HEK293 (cell line): Measurements from ENCODE around the gene ZNF646.

ENCODE experiments used
- CTCF ChIA-PET: fragments of 350-600 bp; formaldehyde crosslinking; extraction: SDS; loops from one replicate; lab custom pipeline; 2021; ENCODE audit warnings: antibody characterized with exemption; lab: Yijun Ruan, JAX
- POLR2A ChIA-PET: fragments of 300-600 bp; formaldehyde crosslinking; extraction: SDS; loops from one replicate; lab custom pipeline; 2020; ENCODE audit warnings: antibody characterized with exemption, inconsistent platforms; lab: Yijun Ruan, JAX
- H3K27ac ChIP-seq: fragments of 200-500 bp; sonication (Bioruptor generic); 2 replicates; pipeline ENCODE4 v1.5.1; 2014; ENCODE audit warnings: low read depth, low read length, control low read depth, inconsistent platforms; ENCODE audit errors: extremely low read depth
- H3K36me3 ChIP-seq, 2 experiments: fragments of 200-500 bp in 1 of 2; sonication (Bioruptor generic) in 1 of 2; 1 replicate in 1 of 2; 2 replicates in 1 of 2; pipeline ENCODE4 v1.5.1; 2014 to 2017; ENCODE audit warnings: inconsistent platforms in 2 of 2, low read length in 2 of 2; ENCODE audit not compliant: control insufficient read depth in 2 of 2, insufficient read depth in 1 of 2
- H3K4me1 ChIP-seq: fragments of 200-500 bp; sonication (Bioruptor generic); 2 replicates; pipeline ENCODE4 v1.5.1; 2014; ENCODE audit warnings: mild to moderate bottlenecking, low read length, inconsistent platforms; ENCODE audit not compliant: control insufficient read depth, insufficient read depth
- H3K4me3 ChIP-seq: 2 replicates; pipeline ENCODE4 v1.5.1; 2011; ENCODE audit warnings: low read depth, mild to moderate bottlenecking, control low read depth, low read length, moderate library complexity
- H3K9me3 ChIP-seq: fragments of 200-500 bp; sonication (Bioruptor generic); 2 replicates; pipeline ENCODE4 v1.5.1; 2014; ENCODE audit warnings: low read depth, low read length, inconsistent platforms; ENCODE audit not compliant: control insufficient read depth, insufficient read depth
- GLIS1 ChIP-seq: fragments of 450-650 bp; formaldehyde crosslinking; IDR thresholded peaks from 2 replicates; pipeline ENCODE4 v1.5.1; 2016; ENCODE audit warnings: missing biosample characterization, missing genetic modification characterization
- HIC1 ChIP-seq: fragments of 450-650 bp; formaldehyde crosslinking; IDR thresholded peaks from 2 replicates; pipeline ENCODE4 v1.5.1; 2016; ENCODE audit warnings: missing biosample characterization, missing genetic modification characterization
- REST ChIP-seq: fragments of 450-650 bp; formaldehyde crosslinking; IDR thresholded peaks from 2 replicates; pipeline ENCODE4 v1.5.1; 2016; ENCODE audit warnings: missing biosample characterization, missing genetic modification characterization
- WT1 ChIP-seq: fragments of 450-650 bp; formaldehyde crosslinking; IDR thresholded peaks from 2 replicates; pipeline ENCODE4 v1.5.1; 2016; ENCODE audit warnings: missing biosample characterization, missing genetic modification characterization
- ZBTB26 ChIP-seq: fragments of 450-650 bp; formaldehyde crosslinking; optimal IDR thresholded peaks from 2 replicates; pipeline ENCODE3; 2016; ENCODE audit warnings: missing biosample characterization, mild to moderate bottlenecking, missing genetic modification characterization
- ZFHX2 ChIP-seq: fragments of 450-650 bp; formaldehyde crosslinking; conservative IDR thresholded peaks from 2 replicates; pipeline ENCODE4 v1.5.1; 2016; ENCODE audit warnings: missing biosample characterization, missing genetic modification characterization
- ZNF121 ChIP-seq: fragments of 450-650 bp; formaldehyde crosslinking; IDR thresholded peaks from 2 replicates; pipeline ENCODE4 v1.5.1; 2016; ENCODE audit warnings: missing biosample characterization, missing genetic modification characterization
- ZNF19 ChIP-seq: fragments of 450-650 bp; formaldehyde crosslinking; IDR thresholded peaks from 2 replicates; pipeline ENCODE4; 2016; ENCODE audit warnings: missing biosample characterization, missing genetic modification characterization, low read depth
- ZNF274 ChIP-seq, 2 experiments: fragments of 200-500 bp in 1 of 2; fragments of 450-650 bp in 1 of 2; sonication (Bioruptor generic) in 1 of 2; formaldehyde crosslinking in 1 of 2; IDR thresholded peaks; 2 replicates each; pipeline versions ENCODE4 v1.5.1 to v1.6.1; 2014 to 2016; ENCODE audit warnings: borderline replicate concordance in 1 of 2, inconsistent platforms in 1 of 2, low read length in 1 of 2, missing biosample characterization in 1 of 2, missing genetic modification characterization in 1 of 2
- ZNF311 ChIP-seq: fragments of 450-650 bp; formaldehyde crosslinking; IDR thresholded peaks from 2 replicates; pipeline ENCODE4 v1.5.1; 2017; ENCODE audit warnings: missing biosample characterization, missing genetic modification characterization, borderline replicate concordance
- ZNF513 ChIP-seq: fragments of 450-650 bp; IDR thresholded peaks from 2 replicates; pipeline ENCODE4 v1.5.1; 2018; ENCODE audit warnings: missing biosample characterization, missing genetic modification characterization
- ZNF561 ChIP-seq: fragments of 450-650 bp; IDR thresholded peaks from 2 replicates; pipeline ENCODE4 v1.5.1; 2018; ENCODE audit warnings: missing biosample characterization, missing genetic modification characterization, borderline replicate concordance
- ZNF830 ChIP-seq: fragments of 450-650 bp; IDR thresholded peaks from 2 replicates; pipeline ENCODE4 v1.5.0; 2018; ENCODE audit warnings: missing biosample characterization, missing genetic modification characterization, low read depth, mild to moderate bottlenecking, moderate library complexity
- TF ChIP-seq, protein P1 (sequence below): fragments of 450-650 bp; formaldehyde crosslinking; IDR thresholded peaks from 2 replicates; pipeline ENCODE4 v1.5.0; 2017; ENCODE audit warnings: missing biosample characterization, missing genetic modification characterization, borderline replicate concordance
- TF ChIP-seq, protein P2 (sequence below): fragments of 450-650 bp; formaldehyde crosslinking; IDR thresholded peaks from 2 replicates; pipeline ENCODE4 v1.5.1; 2017; ENCODE audit warnings: missing biosample characterization, missing genetic modification characterization
- TF ChIP-seq, protein P3 (sequence below): fragments of 450-650 bp; formaldehyde crosslinking; IDR thresholded peaks from 2 replicates; pipeline ENCODE4 v1.5.1; 2017; ENCODE audit warnings: missing biosample characterization, missing genetic modification characterization

Gene ZNF646

DNA sequence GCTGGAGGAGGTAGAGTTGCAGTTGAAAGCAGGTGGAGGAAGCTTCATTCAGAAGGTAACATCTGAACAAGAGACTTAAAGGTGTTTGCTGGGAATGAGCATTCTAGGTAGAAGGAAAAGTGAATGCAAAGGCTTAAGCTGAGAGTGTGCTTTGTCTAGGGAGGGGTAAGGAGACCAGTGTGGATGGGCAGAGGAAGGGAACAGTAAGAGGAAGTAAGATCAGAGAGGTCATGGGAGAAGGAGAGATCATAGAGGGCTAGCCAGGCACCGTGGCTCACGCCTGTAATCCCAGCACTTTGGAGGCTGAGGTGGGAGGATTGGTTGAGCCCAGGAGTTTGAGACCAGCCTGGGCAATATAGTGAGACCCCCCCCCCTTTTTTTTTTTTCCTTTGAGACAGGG, 37.5 kb upstream of the ZNF646 start:
- POLR2A ChIA-PET, result interaction anchor here (0.6 kb wide), 1 partner anchor 9 kb away, joined by 4 read pairs; no protein-coding TSS in a partner anchor
- TF ChIP-seq ZNF121, result 0 out of 2 replicates have a peak, but pooled peaks have one; percentile 12
- no peak for TF ChIP-seq ZNF513 (tag by site-specific recombination)
- TF ChIP-seq, all 188 proteins: peak for 1
- H3K27ac ChIP-seq, result no peak overlapping the region
- H3K4me1 ChIP-seq, result no peaks in the 10 kb centered on the region
- CTCF ChIA-PET, result interaction anchor here (0.7 kb wide), 1 partner anchor 52 kb away, joined by 3 read pairs; the partner anchor contains the start of gene HSD3B7
- no peak overlapping the region for H3K4me3 ChIP-seq
- H3K36me3 ChIP-seq, result peaks cover 0 to 49% of the 10 kb centered on the region in 2 experiments; a peak in 2 of 3 replicates
- no peaks in the 10 kb centered on the region for H3K9me3 ChIP-seq

DNA sequence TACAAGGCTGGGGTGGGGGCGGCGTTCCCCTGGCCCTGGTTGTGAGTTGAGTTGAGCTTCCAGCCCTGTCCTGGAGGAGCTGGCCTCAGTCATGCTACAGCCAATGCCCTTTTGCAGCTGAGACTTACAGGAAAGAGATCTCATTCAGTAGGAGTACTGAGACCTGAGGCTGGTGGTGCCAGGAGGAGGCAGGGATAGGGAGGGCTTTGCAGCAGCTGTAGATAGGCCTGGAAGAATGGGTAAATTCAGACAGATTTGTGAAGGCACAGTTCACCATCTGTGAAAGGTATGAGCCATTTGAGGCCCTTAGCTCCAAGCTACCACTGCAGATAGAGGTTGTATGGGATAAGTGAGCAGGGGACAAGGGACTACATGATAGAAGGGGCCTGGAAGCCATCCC, 35.2 kb upstream of the ZNF646 start:
- Histone ChIP-seq H3K4me1 (no peaks in the 10 kb centered on the region), H3K4me3 (no peak overlapping the region), H3K36me3 (peaks cover 0 to 60% of the 10 kb centered on the region in 2 experiments; a peak in 2 of 3 replicates), H3K27ac (no peak overlapping the region), H3K9me3 (no peaks in the 10 kb centered on the region)
- CTCF ChIA-PET, result interaction anchor here (0.6 to 1.6 kb wide), 4 partner anchors 54 to 1190 kb away, joined by 3 to 6 read pairs (median 4); partner anchors contain the start of gene HSD3B7
- POLR2A ChIA-PET, result interaction anchor here (1.1 to 1.4 kb wide), 2 partner anchors 35 to 1234 kb away, joined by 3 to 4 read pairs; partner anchors contain the start of genes ZNF646 and ZNF668
- TF ChIP-seq GLIS1 (tag by site-specific recombination) (no peak), ZNF274 (IDR thresholded peaks at IDR 0.05; ENCODE audit: low read length) (no peak), ZNF274 (tag by site-specific recombination; IDR thresholded peaks at IDR 0.05; ENCODE audit: borderline replicate concordance) (no peak), ZNF561 (no peak), ZFHX2 (tag by site-specific recombination) (no peak), ZBTB26 (tag by site-specific recombination) (no peak), ZNF513 (tag by site-specific recombination) (no peak), REST (no peak), ZNF830 (tag by site-specific recombination) (no peak), HIC1 (tag by site-specific recombination) (no peak), ZNF311 (tag by site-specific recombination) (no peak), ZNF19 (tag by site-specific recombination) (no peak), WT1 (no peak)
- TF ChIP-seq, protein P1, sequence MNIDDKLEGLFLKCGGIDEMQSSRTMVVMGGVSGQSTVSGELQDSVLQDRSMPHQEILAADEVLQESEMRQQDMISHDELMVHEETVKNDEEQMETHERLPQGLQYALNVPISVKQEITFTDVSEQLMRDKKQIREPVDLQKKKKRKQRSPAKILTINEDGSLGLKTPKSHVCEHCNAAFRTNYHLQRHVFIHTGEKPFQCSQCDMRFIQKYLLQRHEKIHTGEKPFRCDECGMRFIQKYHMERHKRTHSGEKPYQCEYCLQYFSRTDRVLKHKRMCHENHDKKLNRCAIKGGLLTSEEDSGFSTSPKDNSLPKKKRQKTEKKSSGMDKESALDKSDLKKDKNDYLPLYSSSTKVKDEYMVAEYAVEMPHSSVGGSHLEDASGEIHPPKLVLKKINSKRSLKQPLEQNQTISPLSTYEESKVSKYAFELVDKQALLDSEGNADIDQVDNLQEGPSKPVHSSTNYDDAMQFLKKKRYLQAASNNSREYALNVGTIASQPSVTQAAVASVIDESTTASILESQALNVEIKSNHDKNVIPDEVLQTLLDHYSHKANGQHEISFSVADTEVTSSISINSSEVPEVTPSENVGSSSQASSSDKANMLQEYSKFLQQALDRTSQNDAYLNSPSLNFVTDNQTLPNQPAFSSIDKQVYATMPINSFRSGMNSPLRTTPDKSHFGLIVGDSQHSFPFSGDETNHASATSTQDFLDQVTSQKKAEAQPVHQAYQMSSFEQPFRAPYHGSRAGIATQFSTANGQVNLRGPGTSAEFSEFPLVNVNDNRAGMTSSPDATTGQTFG (tag by site-specific recombination), result no peak
- TF ChIP-seq, protein P2, sequence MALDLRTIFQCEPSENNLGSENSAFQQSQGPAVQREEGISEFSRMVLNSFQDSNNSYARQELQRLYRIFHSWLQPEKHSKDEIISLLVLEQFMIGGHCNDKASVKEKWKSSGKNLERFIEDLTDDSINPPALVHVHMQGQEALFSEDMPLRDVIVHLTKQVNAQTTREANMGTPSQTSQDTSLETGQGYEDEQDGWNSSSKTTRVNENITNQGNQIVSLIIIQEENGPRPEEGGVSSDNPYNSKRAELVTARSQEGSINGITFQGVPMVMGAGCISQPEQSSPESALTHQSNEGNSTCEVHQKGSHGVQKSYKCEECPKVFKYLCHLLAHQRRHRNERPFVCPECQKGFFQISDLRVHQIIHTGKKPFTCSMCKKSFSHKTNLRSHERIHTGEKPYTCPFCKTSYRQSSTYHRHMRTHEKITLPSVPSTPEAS (tag by site-specific recombination), result no peak
- TF ChIP-seq, protein P3, sequence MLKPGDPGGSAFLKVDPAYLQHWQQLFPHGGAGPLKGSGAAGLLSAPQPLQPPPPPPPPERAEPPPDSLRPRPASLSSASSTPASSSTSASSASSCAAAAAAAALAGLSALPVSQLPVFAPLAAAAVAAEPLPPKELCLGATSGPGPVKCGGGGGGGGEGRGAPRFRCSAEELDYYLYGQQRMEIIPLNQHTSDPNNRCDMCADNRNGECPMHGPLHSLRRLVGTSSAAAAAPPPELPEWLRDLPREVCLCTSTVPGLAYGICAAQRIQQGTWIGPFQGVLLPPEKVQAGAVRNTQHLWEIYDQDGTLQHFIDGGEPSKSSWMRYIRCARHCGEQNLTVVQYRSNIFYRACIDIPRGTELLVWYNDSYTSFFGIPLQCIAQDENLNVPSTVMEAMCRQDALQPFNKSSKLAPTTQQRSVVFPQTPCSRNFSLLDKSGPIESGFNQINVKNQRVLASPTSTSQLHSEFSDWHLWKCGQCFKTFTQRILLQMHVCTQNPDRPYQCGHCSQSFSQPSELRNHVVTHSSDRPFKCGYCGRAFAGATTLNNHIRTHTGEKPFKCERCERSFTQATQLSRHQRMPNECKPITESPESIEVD (tag by site-specific recombination), result no peak
